Stomach (tissue), 4 donors: ENCODE measurements around the gene DCST1.

Source experiments
- CTCF ChIP-seq, 7 experiments: fragments of 450-650 bp in 4 of 7; fragments of 200-600 bp in 3 of 7; sonication (generic) in 3 of 7; IDR thresholded peaks; one replicate each; pipeline ENCODE4 v1.5.1; 2016 to 2019; ENCODE audit warnings: antibody characterized with exemption in 7 of 7, control low read depth in 2 of 7, mild to moderate bottlenecking in 1 of 7
- EP300 ChIP-seq: sonication (generic); formaldehyde crosslinking; IDR thresholded peaks from one replicate; pipeline ENCODE4 v1.6.1; 2017; ENCODE audit warnings: antibody characterized with exemption
- POLR2A ChIP-seq, 4 donors: fragments of 450-650 bp; IDR thresholded peaks; one replicate each; pipeline ENCODE4 v1.6.1; 2016; ENCODE audit warnings: antibody characterized with exemption in 4 of 4, control low read depth in 2 of 4, mild to moderate bottlenecking in 1 of 4, moderate library complexity in 1 of 4
- POLR2AphosphoS5 ChIP-seq, 3 donors: sonication (generic); formaldehyde crosslinking; IDR thresholded peaks; one replicate each; pipeline ENCODE4 v1.6.1; 2016; ENCODE audit warnings: antibody characterized with exemption in 3 of 3

- TF ChIP-seq POLR2AphosphoS5 (IDR thresholded peaks at IDR 0.05) (no peak), CTCF (IDR thresholded peaks at IDR 0.05) (no peak), POLR2A (IDR thresholded peaks at IDR 0.05) (no peak), EP300 (no peak)
Observed at GRCh38 chr1:155083052-155083541, 49.5 kb downstream of the DCST1 start.
